Activated T-helper 9 cell treated with anti-CD3 and anti-CD28 coated beads, Interleukin-2, amount 50 U/mL, for 16 hours (primary cell): ENCODE data around the gene PPIF.

Experiments used
- DNase-seq: peaks from one replicate; pipeline ENCODE4 v3.0.0-alpha.2; 2020; ENCODE audit warnings: low read depth

The PPIF gene

GRCh38 chr10:79347226-79347893 lies at the start of gene PPIF:
Gene PPIF, plus strand, starts transcription at chr10:79347469. Its CDS starts 80 bp downstream, at chr10:79347549.
- DNase-seq, result peak; percentile 93

GRCh38 chr10:79298403-79299244 lies 48.6 kb upstream of the PPIF start:
- no peak for DNase-seq

GRCh38 chr10:79299397-79300241 lies 47.6 kb upstream of the PPIF start:
- DNase-seq, result no peak

- DNase-seq, result no peak
These were observed 46.6 kb upstream of the PPIF start for GRCh38 chr10:79300711-79301110.

- DNase-seq, result no peak
These were observed 45.3 kb upstream of the PPIF start for GRCh38 chr10:79301754-79302530.

GRCh38 chr10:79303631-79304478 lies 43.4 kb upstream of the PPIF start:
- DNase-seq, result no peak

GRCh38 chr10:79304479-79305087 lies 42.7 kb upstream of the PPIF start:
- DNase-seq, result no peak

GRCh38 chr10:79305515-79305914 lies 41.8 kb upstream of the PPIF start:
- DNase-seq, result no peak

GRCh38 chr10:79305988-79306387 lies 41.3 kb upstream of the PPIF start:
- DNase-seq, result no peak

- no peak for DNase-seq
These were observed 40.5 kb upstream of the PPIF start for GRCh38 chr10:79306644-79307220.

GRCh38 chr10:79308016-79308415 lies 39.3 kb upstream of the PPIF start:
- DNase-seq, result no peak

- DNase-seq, result no peak
These were observed 38.2 kb upstream of the PPIF start for GRCh38 chr10:79308969-79309665.

GRCh38 chr10:79310200-79310865 lies 36.9 kb upstream of the PPIF start:
- no peak for DNase-seq

GRCh38 chr10:79310911-79311573 lies 36.2 kb upstream of the PPIF start:
- DNase-seq, result no peak

- no peak for DNase-seq
These were observed 35.5 kb upstream of the PPIF start for GRCh38 chr10:79311581-79312407.

- DNase-seq, result no peak
These were observed 34.6 kb upstream of the PPIF start for GRCh38 chr10:79312601-79313187.

- DNase-seq, result no peak
These were observed 33.9 kb upstream of the PPIF start for GRCh38 chr10:79313320-79313719.
